H9 (cell line): ENCODE measurements around the gene CMTM4. TPM values are rescaled to one million over a fixed set of nuclear protein-coding genes. Genes with fewer than 3 reads are reported as not detected.

Source experiments
- DNase-seq: peaks from one replicate; pipeline ENCODE4 v3.0.0-alpha.2; 2017
- H2AFZ ChIP-seq: one replicate; pipeline ENCODE4 v1.6.1; 2013; ENCODE audit warnings: mild to moderate bottlenecking, low read length, control low read depth, moderate library complexity
- H2AK5ac ChIP-seq: 2 replicates; pipeline ENCODE4 v1.6.1; 2013; ENCODE audit warnings: low read length, control low read depth, mixed read lengths; ENCODE audit not compliant: insufficient read length
- H2BK120ac ChIP-seq: one replicate; pipeline ENCODE4 v1.6.1; 2013; ENCODE audit warnings: low read depth, mild to moderate bottlenecking, low read length, control low read depth, inconsistent platforms; ENCODE audit not compliant: poor library complexity, severe bottlenecking
- H2BK12ac ChIP-seq: 2 replicates; pipeline ENCODE4 v1.6.1; 2013; ENCODE audit warnings: low read length, control low read depth, mixed read lengths, low read depth; ENCODE audit not compliant: insufficient read length
- H2BK15ac ChIP-seq: 2 replicates; pipeline ENCODE4 v1.6.1; 2013; ENCODE audit warnings: low read depth, low read length, control low read depth
- H2BK20ac ChIP-seq: one replicate; pipeline ENCODE4 v1.6.1; 2013; ENCODE audit warnings: low read depth, mild to moderate bottlenecking, low read length, control low read depth, inconsistent platforms; ENCODE audit not compliant: poor library complexity, severe bottlenecking
- H2BK5ac ChIP-seq: 2 replicates; pipeline ENCODE4 v1.6.1; 2013; ENCODE audit warnings: low read length, control low read depth, mixed read lengths; ENCODE audit not compliant: insufficient read length
- H3K14ac ChIP-seq: 2 replicates; pipeline ENCODE4 v1.6.1; 2013; ENCODE audit warnings: low read length, control low read depth; ENCODE audit not compliant: insufficient read depth
- H3K18ac ChIP-seq: 2 replicates; pipeline ENCODE4 v1.6.1; 2013; ENCODE audit warnings: low read depth, mild to moderate bottlenecking, mixed read lengths, low read length, control low read depth; ENCODE audit not compliant: insufficient read length
- H3K23ac ChIP-seq: 2 replicates; pipeline ENCODE4 v1.6.1; 2013; ENCODE audit warnings: low read length, control low read depth, mixed read lengths, low read depth; ENCODE audit not compliant: insufficient read length
- H3K23me2 ChIP-seq: 2 replicates; pipeline ENCODE4 v1.6.1; 2013; ENCODE audit warnings: low read depth, mild to moderate bottlenecking, mixed read lengths, low read length, control low read depth; ENCODE audit not compliant: insufficient read length, poor library complexity, severe bottlenecking
- H3K27ac ChIP-seq: 2 replicates; pipeline ENCODE4 v1.5.1; 2013; ENCODE audit warnings: low read length, control low read depth, mixed read lengths, low read depth; ENCODE audit not compliant: insufficient read length
- H3K27me3 ChIP-seq: 2 replicates; pipeline ENCODE4 v1.6.1; 2013; ENCODE audit warnings: low read length, control low read depth, inconsistent platforms; ENCODE audit not compliant: insufficient read depth
- H3K4ac ChIP-seq: 2 replicates; pipeline ENCODE4 v1.6.1; 2013; ENCODE audit warnings: low read depth, mild to moderate bottlenecking, control low read depth, inconsistent platforms, low read length, moderate library complexity
- H3K4me1 ChIP-seq: 2 replicates; pipeline ENCODE4 v1.6.1; 2013; ENCODE audit warnings: low read length, control low read depth, inconsistent platforms; ENCODE audit not compliant: insufficient read depth
- H3K4me2 ChIP-seq: 2 replicates; pipeline ENCODE4 v1.6.1; 2013; ENCODE audit warnings: low read length, control low read depth, mixed read lengths; ENCODE audit not compliant: insufficient read length, insufficient read depth
- H3K56ac ChIP-seq: 2 replicates; pipeline ENCODE4 v1.6.1; 2013; ENCODE audit warnings: low read depth, mild to moderate bottlenecking, mixed read lengths, low read length, control low read depth; ENCODE audit not compliant: insufficient read length
- H3K79me1 ChIP-seq: 2 replicates; pipeline ENCODE4 v1.6.1; 2013; ENCODE audit warnings: low read depth, mild to moderate bottlenecking, moderate library complexity, low read length, control low read depth, inconsistent platforms; ENCODE audit not compliant: insufficient read depth, poor library complexity, severe bottlenecking
- H3K79me2 ChIP-seq: 2 replicates; pipeline ENCODE4 v1.6.1; 2013; ENCODE audit warnings: low read length, control low read depth, inconsistent platforms; ENCODE audit not compliant: insufficient read depth
- H3K9ac ChIP-seq: 2 replicates; pipeline ENCODE4 v1.6.1; 2013; ENCODE audit warnings: low read length, control low read depth, mixed read lengths; ENCODE audit not compliant: insufficient read length; ENCODE audit errors: extremely low read depth
- H3K9me3 ChIP-seq: one replicate; pipeline ENCODE4 v1.6.1; 2013; ENCODE audit warnings: low read depth, low read length, inconsistent platforms; ENCODE audit not compliant: control insufficient read depth
- H3T11ph ChIP-seq: one replicate; pipeline ENCODE4 v1.6.1; 2013; ENCODE audit warnings: mild to moderate bottlenecking, low read length, control low read depth, inconsistent platforms
- H4K20me1 ChIP-seq: one replicate; pipeline ENCODE4 v1.6.1; 2013; ENCODE audit not compliant: control insufficient read depth, insufficient read length, insufficient read depth
- H4K5ac ChIP-seq: 2 replicates; pipeline ENCODE4 v1.6.1; 2013; ENCODE audit warnings: low read depth, mild to moderate bottlenecking, mixed read lengths, low read length, control low read depth; ENCODE audit not compliant: insufficient read length
- H4K8ac ChIP-seq: replicated peaks from 2 replicates; pipeline ENCODE4 v1.6.1; 2013; ENCODE audit warnings: low read length, control low read depth, mixed read lengths, low read depth; ENCODE audit not compliant: insufficient read length
- H4K91ac ChIP-seq: 2 replicates; pipeline ENCODE4 v1.6.1; 2013; ENCODE audit warnings: low read depth, mild to moderate bottlenecking, moderate library complexity, mixed read lengths, low read length, control low read depth; ENCODE audit not compliant: insufficient read length
- H3K27ac Mint-ChIP-seq, 3 experiments: 2 replicates in 2 of 3; 3 replicates in 1 of 3; pipeline ENCODE4 v1.8.0; 2020 to 2021; ENCODE audit warnings: mixed read lengths in 3 of 3, mild to moderate bottlenecking in 1 of 3, moderate library complexity in 1 of 3
- H3K27me3 Mint-ChIP-seq: 2 replicates; pipeline ENCODE4 v1.8.0; 2021; ENCODE audit warnings: low read depth, mild to moderate bottlenecking, moderate library complexity, mixed read lengths
- H3K36me3 Mint-ChIP-seq, 3 experiments: 2 replicates in 2 of 3; 3 replicates in 1 of 3; pipeline ENCODE4 v1.8.0; 2020 to 2021; ENCODE audit warnings: low read depth in 3 of 3, mixed read lengths in 3 of 3; ENCODE audit not compliant: insufficient read depth in 1 of 3
- H3K4me1 Mint-ChIP-seq, 2 experiments: 2 replicates each; pipeline ENCODE4 v1.8.0; 2020; ENCODE audit warnings: mixed read lengths in 2 of 2
- H3K4me3 Mint-ChIP-seq, 2 experiments: 2 replicates in 1 of 2; 3 replicates in 1 of 2; pipeline ENCODE4 v1.8.0; 2020 to 2021; ENCODE audit warnings: mild to moderate bottlenecking in 2 of 2, mixed read lengths in 2 of 2, moderate library complexity in 1 of 2
- H3K9me3 Mint-ChIP-seq, 2 experiments: 2 replicates in 1 of 2; 3 replicates in 1 of 2; pipeline ENCODE4 v1.8.0; 2020; ENCODE audit warnings: mild to moderate bottlenecking in 2 of 2, mixed read lengths in 2 of 2, moderate library complexity in 1 of 2
- total RNA-seq: library from RNA; stranded (reverse); gene quantifications from 2 replicates; pipeline ENCODE4 v1.2.1, GENCODE V29; 2021
- TF ChIP-seq, protein P1 (sequence below): fragments of 200-600 bp; sonication (generic); conservative IDR thresholded peaks from 3 replicates; pipeline ENCODE4 v1.8.0; 2021; ENCODE audit warnings: antibody characterized with exemption, mild to moderate bottlenecking

Gene CMTM4
- total RNA-seq, 1 experiment from 2014 or later: 40.5 TPM

DNA sequence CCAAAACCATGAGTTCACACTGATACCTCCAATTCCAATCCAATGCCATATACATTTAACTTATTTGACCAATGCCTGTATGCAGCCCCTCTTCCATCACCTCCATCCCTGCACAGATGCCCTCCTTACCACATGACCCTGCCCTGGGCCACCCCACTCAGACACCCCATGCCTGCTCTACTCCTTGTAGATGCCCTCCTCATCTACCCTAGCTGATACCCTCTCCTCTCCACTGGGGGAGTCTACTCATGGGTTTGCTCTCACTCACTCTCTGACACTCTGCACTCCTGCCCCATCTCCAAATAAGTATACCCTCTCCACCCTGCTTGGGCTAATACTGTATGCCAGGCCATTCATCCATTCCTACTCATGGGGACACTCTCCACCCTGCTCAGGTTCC lies 16.0 kb upstream of the CMTM4 start:
- no peak overlapping the region for H3T11ph ChIP-seq
- H3K9ac ChIP-seq: no peak overlapping the region
- no peak overlapping the region for H4K5ac ChIP-seq
- Mint-ChIP-seq H3K27me3 (peaks cover 6% of the 10 kb centered on the region), H3K36me3 (peaks cover 4 to 9% (median 5%) of the 10 kb centered on the region in 3 experiments; a peak in 5 of 7 replicates), H3K4me1 (peaks cover under 1 to 4% of the 10 kb centered on the region in 2 experiments; a peak in 3 of 4 replicates), H3K9me3 (peaks cover 4 to 9% of the 10 kb centered on the region in 2 experiments; a peak in 4 of 5 replicates), H3K27ac (no peak overlapping the region), H3K4me3 (no peak overlapping the region)
- no peaks in the 10 kb centered on the region for H3K9me3 ChIP-seq
- H3K56ac ChIP-seq: no peak overlapping the region
- no peak overlapping the region for H3K14ac ChIP-seq
- no peaks in the 10 kb centered on the region for H3K23me2 ChIP-seq
- no peaks in the 10 kb centered on the region for H3K79me2 ChIP-seq
- H2BK15ac ChIP-seq: no peak overlapping the region
- H4K8ac ChIP-seq: no peak overlapping the region
- H3K27ac ChIP-seq: no peak overlapping the region
- no peak overlapping the region for H3K4ac ChIP-seq
- no peak overlapping the region for H2AFZ ChIP-seq
- H3K23ac ChIP-seq: no peak overlapping the region
- H2BK120ac ChIP-seq: no peak overlapping the region
- H2BK20ac ChIP-seq: no peak overlapping the region
- DNase-seq: no peak
- TF ChIP-seq, protein P1, sequence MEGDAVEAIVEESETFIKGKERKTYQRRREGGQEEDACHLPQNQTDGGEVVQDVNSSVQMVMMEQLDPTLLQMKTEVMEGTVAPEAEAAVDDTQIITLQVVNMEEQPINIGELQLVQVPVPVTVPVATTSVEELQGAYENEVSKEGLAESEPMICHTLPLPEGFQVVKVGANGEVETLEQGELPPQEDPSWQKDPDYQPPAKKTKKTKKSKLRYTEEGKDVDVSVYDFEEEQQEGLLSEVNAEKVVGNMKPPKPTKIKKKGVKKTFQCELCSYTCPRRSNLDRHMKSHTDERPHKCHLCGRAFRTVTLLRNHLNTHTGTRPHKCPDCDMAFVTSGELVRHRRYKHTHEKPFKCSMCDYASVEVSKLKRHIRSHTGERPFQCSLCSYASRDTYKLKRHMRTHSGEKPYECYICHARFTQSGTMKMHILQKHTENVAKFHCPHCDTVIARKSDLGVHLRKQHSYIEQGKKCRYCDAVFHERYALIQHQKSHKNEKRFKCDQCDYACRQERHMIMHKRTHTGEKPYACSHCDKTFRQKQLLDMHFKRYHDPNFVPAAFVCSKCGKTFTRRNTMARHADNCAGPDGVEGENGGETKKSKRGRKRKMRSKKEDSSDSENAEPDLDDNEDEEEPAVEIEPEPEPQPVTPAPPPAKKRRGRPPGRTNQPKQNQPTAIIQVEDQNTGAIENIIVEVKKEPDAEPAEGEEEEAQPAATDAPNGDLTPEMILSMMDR: no peak
- H3K18ac ChIP-seq: no peak overlapping the region
- no peaks in the 10 kb centered on the region for H3K4me1 ChIP-seq
- no peak overlapping the region for H2AK5ac ChIP-seq
- H3K27me3 ChIP-seq: no peaks in the 10 kb centered on the region
- no peak overlapping the region for H3K4me2 ChIP-seq
- peaks cover 2% of the 10 kb centered on the region for H4K20me1 ChIP-seq
- no peaks in the 10 kb centered on the region for H3K79me1 ChIP-seq
- no peak overlapping the region for H4K91ac ChIP-seq
- no peak overlapping the region for H2BK12ac ChIP-seq
- H2BK5ac ChIP-seq: no peak overlapping the region
